HG03378 (cell line): ENCODE data around the gene FSTL4.
"Not testable (repeated sequence)": the region's sequence is repeated elsewhere in the genome, so short reads cannot be mapped to it uniquely, and the experiment has no call there.

Experiments
- ATAC-seq: cut with Tn5 transposase; IDR thresholded peaks from one replicate; pipeline ENCODE4 v1.9.1; 2021; ENCODE audit warnings: mild to moderate bottlenecking, moderate library complexity; ENCODE audit not compliant: unreplicated experiment

The FSTL4 gene

DNA sequence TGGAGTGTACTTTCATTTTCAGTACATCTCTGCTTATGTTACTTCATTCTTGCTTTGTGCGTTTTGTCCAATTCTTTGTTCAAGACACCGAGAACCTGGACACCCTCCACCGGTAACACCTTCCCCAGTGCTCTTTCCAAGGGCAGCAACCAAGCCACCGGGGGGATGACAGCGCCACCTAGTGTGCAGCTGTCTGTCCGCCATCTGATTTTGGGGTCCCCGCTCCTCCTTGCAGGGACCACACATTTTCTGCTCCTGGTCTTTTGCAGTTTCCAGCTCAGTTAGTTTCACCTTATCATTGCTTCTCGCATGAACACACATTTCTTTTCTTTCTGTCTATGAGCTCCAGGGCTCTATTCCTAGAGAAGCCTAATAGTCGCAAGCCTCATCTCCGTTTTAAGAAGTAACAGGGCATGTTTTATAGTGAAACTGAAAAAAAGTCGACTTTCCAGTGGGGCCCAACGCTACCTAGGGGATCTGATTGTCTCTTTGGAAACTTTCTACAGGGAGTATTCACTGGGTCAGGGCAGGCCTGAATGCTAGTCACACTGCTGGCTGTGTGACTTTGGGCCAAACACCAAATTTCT, 152.1 kb downstream of the FSTL4 start:
- no peak for ATAC-seq

DNA sequence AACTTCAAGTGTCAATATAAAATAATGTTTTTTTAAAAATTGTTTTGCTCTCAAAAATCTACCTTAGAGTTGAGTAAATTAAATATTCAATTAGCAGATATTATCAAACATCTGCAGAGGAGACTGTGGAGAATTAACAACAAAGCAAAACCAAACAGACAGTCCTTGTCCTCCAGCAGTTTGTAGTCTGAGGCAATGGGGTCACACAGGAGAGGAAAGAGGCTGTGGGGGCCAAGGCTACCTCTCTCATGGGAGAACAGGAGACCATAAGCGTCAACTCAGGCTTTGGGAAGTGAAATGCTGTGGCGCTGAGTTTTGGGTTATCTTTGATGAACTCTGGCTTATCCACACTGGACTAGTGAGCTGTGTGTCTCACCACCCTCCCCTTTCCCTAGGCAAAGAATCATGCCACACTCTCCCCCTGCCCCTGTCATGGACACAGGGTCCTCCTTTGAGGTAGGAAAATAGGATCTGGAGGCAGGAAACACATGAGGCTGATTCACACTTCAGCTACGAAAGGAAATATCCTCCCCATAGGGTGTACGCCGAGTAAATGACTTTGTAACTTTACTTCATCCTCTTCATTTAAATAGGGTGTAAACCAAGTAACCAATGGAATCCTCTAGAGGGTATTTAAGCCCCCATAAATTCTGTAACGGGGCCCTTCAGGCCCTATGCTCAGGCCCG, 152.7 kb downstream of the FSTL4 start:
- no peak for ATAC-seq

DNA sequence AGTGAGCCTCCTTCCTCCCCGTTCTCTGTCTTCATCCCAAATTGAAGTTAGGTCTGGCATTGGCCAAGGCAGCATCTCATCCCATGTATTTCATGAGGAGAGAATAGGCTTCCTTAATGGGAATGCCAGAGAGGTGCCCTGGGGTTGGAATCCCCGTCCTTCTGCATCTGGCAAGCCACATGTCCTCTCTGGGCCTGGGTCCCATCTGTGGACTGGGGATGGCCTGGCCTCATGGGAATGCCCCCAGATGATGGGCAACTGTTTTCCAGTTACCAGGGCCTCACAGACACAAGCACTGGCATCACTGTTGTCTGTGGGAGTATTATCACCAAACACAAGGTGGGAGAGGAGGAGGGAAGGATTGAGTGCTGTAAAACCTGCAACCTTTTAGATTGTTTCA, 153.9 kb downstream of the FSTL4 start:
- ATAC-seq = no peak

DNA sequence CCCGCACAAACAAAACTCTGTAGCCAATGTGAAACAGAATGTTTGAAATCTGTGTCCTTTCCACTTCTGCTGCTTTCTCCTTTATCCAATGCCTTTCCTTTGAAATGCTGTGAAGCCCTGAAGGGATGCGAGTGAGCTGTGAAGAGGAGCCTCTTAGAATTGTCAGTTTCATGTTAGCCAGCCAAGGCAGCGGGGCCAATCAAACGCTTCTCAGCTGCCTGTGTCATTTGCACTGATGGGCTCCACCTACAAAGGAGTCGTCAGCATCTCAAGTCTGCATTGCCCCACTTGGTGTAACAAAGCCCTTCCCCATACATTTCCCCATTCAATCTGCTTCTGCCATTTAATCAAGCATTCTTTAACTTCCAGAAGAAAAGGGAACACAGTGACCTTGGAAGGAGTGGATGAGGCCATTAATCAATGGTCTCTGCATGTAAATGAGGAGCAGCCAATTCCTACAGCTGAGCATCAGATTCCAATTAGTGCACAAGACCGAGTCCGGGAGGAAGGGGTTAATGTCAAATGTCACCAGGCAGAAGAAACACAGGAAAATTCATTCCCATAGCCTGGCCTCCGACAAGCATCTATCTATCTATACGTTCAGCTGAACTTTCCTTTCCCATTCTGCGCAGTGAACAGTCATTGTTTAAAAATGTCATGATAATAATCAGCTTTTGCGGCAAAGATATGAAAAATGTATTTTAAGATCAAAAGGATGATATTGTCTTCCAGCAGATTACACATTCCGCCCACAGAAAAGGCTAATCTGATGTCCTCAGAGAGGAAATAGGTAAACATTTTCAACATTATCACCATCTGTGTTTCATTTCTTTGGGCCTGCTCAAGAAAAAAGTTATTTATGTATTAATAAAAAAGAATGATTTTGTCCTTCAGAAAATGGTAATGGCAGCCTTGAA, 154.6 kb downstream of the FSTL4 start:
- no peak for ATAC-seq

DNA sequence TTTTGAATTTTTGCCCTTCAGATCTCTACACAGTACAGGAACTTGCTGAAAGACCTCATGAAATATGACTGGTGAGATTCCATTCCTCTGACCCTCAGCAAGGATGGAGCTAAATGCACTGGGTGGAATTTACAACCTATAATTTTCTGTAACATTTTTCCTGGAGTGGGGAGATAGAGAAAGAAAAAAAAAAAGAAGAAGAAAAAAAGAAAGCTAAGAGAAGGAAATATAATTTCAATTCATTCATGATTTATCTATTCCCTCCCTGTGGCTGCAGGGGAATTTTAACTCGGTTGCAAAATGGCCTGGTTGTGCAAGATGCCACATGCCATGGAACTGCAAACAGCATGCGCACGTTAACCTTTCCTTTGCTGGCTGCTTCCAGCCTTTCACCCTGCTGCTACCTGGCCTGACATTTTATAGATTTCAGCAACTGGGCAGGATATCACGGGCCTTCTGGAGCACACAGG, 155.4 kb downstream of the FSTL4 start:
- ATAC-seq = no peak

DNA sequence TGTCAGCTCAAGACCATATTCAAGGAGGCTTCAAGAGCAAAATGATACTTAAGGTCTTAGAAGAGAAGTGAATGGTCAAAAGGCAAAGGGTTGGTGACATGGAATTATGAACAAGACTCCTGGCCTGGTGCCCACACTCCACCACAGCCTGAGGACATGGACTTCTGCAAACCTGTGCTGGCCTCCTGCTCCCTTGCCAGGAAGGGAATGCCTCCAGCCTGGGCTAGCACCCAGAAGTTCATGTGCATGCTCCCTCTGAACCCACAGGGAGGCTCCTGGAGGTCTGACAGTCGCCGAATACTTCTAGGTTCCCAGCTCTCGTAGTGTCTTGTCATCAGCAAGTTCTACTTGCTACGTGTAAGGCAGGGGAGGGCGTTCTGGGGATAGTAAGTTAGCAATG, 156.7 kb downstream of the FSTL4 start:
- no peak for ATAC-seq

DNA sequence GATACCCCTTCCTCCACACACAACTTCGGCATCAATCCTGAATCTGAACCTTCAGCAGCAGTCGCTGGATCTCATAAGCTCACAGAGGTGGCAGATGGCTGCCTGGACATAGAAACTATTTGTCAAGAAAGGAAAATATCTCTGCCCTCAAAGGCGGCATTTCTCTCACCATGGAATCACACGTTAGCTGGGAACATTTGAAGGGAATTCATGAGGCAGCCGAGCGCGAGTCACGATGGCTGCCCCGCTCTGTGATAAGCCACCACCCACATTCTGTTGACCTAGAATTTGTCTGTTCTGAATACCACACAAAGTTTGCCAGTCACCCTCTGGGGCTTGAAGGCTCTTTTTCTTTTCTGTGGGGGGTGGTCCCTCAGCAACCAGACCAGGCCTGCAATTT, 157.9 kb downstream of the FSTL4 start:
- ATAC-seq = no peak

DNA sequence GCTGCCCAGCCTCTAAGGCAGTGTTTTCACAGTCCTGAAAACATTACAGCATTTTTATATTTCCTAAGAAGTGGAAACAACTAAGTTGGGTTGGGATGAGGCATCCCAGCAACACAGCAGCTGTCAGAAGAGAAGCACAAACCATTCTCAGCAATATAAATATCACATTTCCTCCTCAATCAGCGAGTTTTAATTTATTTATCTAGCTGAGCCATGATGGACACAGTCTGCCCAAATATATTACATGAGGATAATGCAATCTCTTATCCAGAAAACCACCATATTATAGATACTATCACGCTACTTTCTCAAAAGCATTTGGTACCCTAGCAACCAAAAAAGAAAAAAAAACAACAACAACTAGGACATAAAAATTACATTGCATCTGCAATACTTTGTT, 158.5 kb downstream of the FSTL4 start:
- ATAC-seq = no peak

DNA sequence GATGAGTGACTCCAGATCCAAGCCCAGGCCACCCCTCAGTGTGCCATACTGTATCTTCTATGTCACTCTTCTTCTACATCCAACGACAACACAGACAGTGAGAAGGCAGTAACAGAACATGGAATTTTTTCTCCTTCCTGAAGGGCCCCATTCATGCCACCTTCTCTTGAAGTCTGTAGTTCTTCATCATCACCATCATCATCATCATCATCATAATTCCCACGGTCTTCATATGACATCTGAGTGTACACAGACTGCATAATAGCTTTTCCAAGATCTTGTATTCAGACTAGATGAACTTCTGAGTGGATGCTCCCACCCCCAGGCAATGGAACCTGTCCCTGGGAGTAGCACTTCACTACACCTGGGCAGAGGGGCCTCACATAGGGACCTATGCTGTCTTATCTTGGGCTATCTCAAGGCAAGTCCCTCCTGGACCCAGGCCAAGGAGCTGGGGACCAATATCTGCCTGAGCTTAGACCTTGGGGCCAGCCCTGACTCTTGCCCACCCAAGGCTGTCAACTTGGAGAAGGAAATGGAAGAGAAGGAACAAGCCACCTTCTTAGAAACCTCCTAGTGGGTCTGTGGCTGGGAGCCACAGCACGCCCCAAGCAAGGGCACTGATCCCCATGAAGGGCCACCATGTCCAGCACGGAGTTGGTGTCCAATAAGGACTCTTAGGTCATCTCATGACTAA, 159.1 kb downstream of the FSTL4 start:
- ATAC-seq = no peak

DNA sequence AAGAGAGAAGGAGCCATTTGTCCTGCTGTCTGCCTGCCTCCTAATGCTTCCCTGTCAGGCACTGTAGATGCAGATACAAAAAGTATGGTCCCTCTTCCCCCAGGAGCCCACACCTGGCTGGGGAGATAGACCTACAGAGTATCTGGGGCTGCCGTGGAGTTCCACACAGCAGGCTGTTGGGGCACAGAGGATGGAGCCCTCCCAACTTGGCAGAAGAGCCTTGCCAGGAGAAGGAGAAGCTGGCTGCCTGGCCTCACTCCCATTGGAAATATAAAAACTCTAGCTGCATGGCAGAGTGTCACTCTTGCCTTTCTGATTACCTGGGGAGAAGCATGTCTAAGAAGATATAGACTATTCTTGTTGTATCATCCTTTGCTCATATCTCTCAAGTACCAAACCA, 160.4 kb downstream of the FSTL4 start:
- no peak for ATAC-seq

DNA sequence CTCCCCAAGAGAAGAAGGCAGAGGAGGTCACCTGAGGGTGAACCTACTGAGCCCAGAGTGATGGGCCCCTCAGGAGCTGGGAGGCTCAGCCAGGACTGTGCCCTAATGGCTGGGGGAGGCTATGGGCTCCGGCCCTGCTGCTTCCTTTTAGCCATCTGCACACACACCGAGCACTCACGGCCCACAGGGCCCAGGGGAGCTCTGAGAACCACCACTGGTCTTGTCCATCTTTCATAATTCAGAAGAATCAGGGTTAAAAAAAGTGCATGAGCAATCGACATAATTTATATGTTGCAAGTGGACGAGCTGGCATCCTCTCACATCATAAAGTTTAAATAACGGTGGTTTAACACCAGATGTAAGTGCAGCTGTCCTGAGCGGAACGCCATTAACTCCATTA, 162.1 kb downstream of the FSTL4 start:
- ATAC-seq = no peak

DNA sequence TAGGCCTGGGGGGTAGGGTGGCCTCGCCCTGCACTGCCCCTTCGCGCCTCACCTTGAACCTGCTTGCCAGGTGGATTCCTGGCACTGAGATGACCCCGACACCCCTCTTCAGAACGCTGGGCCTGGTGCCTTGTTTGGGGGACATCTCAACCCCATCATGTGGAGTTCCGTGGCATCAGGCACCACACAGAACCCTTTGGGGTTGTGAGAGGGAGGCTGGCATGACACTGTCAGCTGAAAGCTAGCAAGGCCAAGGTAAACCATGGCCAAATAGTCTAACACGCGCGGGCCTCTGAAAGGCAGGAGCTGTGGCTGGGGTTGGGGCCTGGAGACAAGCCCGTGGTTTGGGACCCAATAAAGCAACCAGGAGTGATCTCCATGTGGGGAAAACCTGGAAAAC, 163.2 kb downstream of the FSTL4 start:
- no peak for ATAC-seq

DNA sequence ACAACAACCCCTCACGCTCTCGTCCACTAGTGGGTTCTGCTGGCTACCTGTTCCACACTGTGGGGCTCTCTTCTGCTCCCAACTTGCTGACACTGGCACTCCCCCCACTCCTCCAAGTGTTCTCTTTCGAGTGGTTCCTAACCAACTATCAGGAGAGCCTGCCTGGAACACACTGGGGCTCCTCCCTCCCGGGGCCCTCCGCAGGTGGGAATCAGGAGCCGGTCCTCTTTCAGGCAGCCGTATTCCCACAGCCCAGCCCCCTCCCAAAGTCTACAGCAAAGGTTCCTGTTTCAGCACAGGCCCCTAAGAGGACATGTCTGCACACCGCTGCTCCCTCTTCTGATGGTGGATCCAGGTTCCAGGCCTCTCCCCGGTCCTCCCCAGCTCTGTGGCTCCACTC, 165.9 kb downstream of the FSTL4 start:
- no peak for ATAC-seq

DNA sequence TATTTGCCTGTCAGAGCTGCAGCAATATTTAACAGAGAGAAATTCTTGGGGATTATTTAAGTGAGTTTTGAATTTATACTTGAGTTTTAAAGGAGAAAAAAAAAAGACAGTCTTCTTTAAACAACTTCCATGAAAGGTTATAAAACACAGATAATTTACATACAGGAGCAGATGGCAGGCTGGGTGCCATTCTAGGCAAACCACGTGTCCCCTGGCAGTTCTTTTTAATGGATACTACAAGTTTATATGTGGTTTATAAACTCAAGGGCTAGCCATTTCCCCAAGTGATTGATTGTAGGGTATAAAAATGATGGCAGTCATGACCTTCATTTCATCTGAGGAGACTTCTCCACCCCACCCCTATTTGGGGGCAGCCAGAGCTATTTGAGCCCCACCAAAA, 166.6 kb downstream of the FSTL4 start:
- ATAC-seq = no peak

DNA sequence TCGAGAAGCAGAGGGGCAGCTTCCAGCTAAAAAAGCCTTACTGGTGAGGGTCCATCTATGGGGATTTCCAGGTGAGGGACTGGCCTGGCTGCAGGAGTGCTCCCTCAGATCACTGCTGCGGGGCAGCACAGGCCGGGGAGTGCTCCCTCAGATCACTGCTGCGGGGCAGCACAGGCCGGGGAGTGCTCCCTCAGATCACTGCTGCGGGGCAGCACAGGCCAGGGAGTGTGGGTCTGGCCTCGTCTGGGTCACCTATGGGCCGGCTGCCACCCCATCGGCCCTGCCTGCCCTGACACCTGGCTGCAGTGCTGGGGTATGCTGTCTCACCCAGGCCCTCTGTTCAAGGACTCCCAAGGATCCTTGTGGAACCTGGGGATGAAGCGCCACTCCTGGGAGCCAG, 167.1 kb downstream of the FSTL4 start:
- ATAC-seq = not testable (repeated sequence)

DNA sequence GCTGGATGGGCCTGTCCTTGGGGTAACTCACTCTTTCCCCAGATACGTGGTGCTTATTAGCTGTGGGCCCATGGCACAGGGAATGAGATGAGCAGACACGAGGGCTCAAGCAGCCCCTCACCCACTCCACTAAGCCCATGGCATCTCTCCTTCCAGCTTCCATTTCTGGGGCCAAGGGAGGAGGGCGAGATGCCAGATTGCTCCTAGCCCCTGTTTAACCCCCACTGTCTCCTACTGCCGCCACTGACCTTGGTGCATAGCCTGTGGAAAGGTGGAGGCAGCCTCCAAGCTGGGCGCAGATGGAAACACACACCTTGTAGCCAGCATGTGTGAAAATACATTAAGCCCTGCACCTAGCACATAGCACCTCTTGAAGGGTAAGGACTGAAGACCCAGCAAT, 167.6 kb downstream of the FSTL4 start:
- no peak for ATAC-seq

DNA sequence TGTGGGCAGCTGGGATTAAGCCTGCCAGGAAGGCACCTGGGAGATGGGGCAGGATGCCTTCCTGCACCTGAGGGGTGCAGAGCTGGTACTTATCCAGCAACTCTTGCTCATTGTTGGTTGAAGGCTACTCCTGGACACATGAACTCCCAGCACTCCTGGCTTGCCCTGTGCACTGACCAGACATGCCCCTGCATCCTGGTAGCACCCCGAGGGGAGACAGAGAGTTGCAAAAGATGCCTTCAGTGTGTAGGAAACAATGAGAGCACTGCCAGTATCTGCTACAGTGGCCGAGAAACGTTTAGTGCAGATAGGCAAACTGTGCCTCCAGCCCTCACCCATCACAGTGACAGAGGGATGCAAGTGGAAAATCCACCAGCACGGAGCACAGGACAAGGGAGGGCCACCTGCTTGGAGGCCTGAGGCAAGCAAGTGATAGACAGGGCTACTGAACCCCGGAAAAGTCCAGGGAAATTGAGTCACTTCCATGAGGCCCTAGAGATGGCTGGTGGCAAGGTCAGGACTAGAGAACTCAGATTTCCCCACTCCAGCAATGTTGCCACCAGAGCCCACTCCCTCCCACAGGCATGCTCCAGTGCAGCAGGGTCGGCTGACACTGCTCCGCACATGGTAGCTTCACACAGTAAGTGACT, 171.1 kb downstream of the FSTL4 start:
- ATAC-seq = no peak

DNA sequence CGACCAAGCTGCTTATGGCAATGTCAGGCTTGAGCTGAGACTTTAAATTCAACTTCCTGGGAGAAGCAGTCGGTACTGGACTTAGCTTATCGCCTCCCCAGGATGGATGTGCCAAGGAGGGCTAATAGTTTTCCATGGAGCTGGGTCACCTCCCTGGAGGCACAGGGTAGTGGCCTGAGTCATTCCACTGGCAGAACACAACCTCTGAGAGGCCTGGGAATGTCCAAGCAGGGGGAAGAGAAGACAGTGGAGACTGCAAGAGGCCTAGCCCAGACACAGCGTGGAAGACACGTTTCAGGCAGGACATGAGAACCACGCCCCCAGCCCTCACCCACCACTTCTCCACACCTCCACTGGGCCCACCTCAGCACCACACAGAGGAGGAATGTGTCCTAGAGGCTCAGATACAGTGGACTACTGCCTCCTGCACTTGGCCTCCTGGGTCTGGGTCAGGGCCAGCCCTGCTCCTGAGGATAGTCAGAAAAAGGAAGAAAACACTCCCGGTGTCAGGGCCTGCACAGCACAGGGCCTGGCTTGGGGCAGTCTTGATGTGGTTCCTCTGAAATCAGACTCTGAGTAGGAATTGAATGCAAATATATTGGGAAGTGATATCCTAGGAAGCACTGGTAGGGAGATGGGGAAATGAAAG, 171.8 kb downstream of the FSTL4 start:
- ATAC-seq = no peak

DNA sequence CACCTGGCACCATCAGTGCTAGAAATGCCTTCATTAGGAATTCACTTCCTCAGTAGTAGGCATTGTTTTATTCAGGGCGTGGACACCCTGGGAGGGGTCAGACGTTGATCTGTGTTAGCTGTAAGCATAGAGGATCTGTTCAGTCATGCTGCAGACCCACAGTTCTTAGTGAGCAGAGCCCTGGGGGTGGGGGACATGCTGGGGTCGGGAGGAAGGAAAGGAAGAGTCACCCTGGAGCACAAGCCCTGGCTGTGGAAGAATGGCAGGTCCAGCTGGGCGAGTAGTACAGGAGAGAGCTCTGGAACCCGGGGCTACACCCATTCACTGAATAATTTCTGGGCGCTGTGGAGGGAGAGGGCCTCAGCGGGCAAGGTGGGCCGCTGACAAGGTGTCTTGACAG, 172.5 kb downstream of the FSTL4 start:
- no peak for ATAC-seq

DNA sequence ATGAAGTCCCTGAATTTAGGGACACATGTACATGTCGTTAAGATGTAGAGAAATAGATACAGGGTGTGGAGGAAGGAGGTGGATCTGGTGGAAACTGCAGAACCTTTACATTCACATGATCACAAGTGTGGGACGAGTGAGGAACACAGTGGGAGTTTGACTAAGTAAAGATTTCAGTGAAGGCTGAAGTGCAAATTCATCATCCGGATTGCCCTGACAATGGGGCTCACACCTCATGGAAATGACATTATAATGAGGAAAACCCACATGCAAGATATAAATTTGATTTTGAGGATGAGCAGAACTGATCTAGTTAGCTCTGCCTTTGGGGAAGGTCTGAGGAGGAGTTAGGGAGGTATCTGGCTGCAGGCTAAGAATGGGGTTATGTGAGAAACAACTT, 173.9 kb downstream of the FSTL4 start:
- ATAC-seq = no peak
